ENCODE measurements around the gene PDS5A.

Gene PDS5A

GRCh38 chr4:39978378-39978775 is 666 bp upstream of the PDS5A start:
- no peak for DNase-seq
- no peaks in the 10 kb centered on the region for H3K36me3 ChIP-seq (replicated peaks; ENCODE audit: insufficient read depth, low read length)
- H3K9me3 ChIP-seq (replicated peaks; ENCODE audit: insufficient read depth, low read length): no peaks in the 10 kb centered on the region
- H3K79me2 ChIP-seq (ENCODE audit: low read length): peaks cover 39% of the 10 kb centered on the region
- H3F3A ChIP-seq (ENCODE audit: insufficient read depth, low read length): peaks cover 9% of the 10 kb centered on the region; the same call in 1 of the 2 replicates
- H2AFZ ChIP-seq (ENCODE audit: low read length): peak overlapping the region; percentile 96
- no peaks in the 10 kb centered on the region for H3K27me3 ChIP-seq (replicated peaks; ENCODE audit: insufficient read depth, low read length)
- H3K4me1 ChIP-seq (ENCODE audit: low read length): peaks cover 11% of the 10 kb centered on the region; the same call in 1 of the 2 replicates
- peak overlapping the region; percentile 45 for H3K4me3 ChIP-seq (ENCODE audit: low read length)
- H3K27ac ChIP-seq (ENCODE audit: low read length): no peak overlapping the region; the same call in 1 of the 2 replicates
- H3K4me2 ChIP-seq (ENCODE audit: low read depth, low read length): peak overlapping the region; percentile 78
- TF ChIP-seq CTCF (IDR thresholded peaks at IDR 0.05; ENCODE audit: low read length) (no peak), EZH2phosphoT487 (IDR thresholded peaks at IDR 0.05; ENCODE audit: low read length) (no peak), EZH2 (optimal IDR thresholded peaks at IDR 0.05; ENCODE audit: low read depth, low read length) (no peak)
- peak overlapping the region; percentile 52 for H3K9ac ChIP-seq (ENCODE audit: low read length)
- peaks cover 4% of the 10 kb centered on the region for H4K20me1 ChIP-seq (ENCODE audit: insufficient read depth, low read length)
- H3K9me2 ChIP-seq (replicated peaks; ENCODE audit: insufficient read depth, low read length): no peaks in the 10 kb centered on the region

GRCh38 chr4:39976945-39977488 is 694 bp downstream of the PDS5A start:
- Histone ChIP-seq H3K27ac (ENCODE audit: low read length) (peak overlapping the region; percentile 57; the same call in 1 of the 2 replicates), H3K9ac (ENCODE audit: low read length) (peak overlapping the region; percentile 94), H3K4me2 (ENCODE audit: low read depth, low read length) (peak overlapping the region; percentile 64; the same call in 1 of the 2 replicates), H3K4me1 (ENCODE audit: low read length) (peaks cover 11% of the 10 kb centered on the region; the same call in 1 of the 2 replicates), H3F3A (ENCODE audit: insufficient read depth, low read length) (peaks cover 9% of the 10 kb centered on the region; the same call in 1 of the 2 replicates), H3K79me2 (ENCODE audit: low read length) (peaks cover 52% of the 10 kb centered on the region), H3K4me3 (ENCODE audit: low read length) (peak overlapping the region; percentile 93), H4K20me1 (ENCODE audit: insufficient read depth, low read length) (peaks cover 4% of the 10 kb centered on the region), H3K27me3 (replicated peaks; ENCODE audit: insufficient read depth, low read length) (no peaks in the 10 kb centered on the region), H3K36me3 (replicated peaks; ENCODE audit: insufficient read depth, low read length) (no peaks in the 10 kb centered on the region; the same call in 1 of the 2 replicates), H3K9me3 (replicated peaks; ENCODE audit: insufficient read depth, low read length) (no peaks in the 10 kb centered on the region), H2AFZ (ENCODE audit: low read length) (peak overlapping the region; percentile 65), H3K9me2 (replicated peaks; ENCODE audit: insufficient read depth, low read length) (no peaks in the 10 kb centered on the region)
- peak; percentile 36 for DNase-seq
- no peak for TF ChIP-seq CTCF (IDR thresholded peaks at IDR 0.05; ENCODE audit: low read length)
- TF ChIP-seq EZH2 (optimal IDR thresholded peaks at IDR 0.05; ENCODE audit: low read depth, low read length): no peak
- TF ChIP-seq EZH2phosphoT487 (IDR thresholded peaks at IDR 0.05; ENCODE audit: low read length): no peak

GRCh38 chr4:39976141-39976944 is 1.4 kb downstream of the PDS5A start:
- peak overlapping the region; percentile 57; the same call in 1 of the 2 replicates for H3K27ac ChIP-seq (ENCODE audit: low read length)

More at GRCh38 chr4:39976141-39976944, 1.4 kb downstream of the PDS5A start:
- peak overlapping the region; percentile 93 for H3K4me3 ChIP-seq (ENCODE audit: low read length)
- no peaks in the 10 kb centered on the region for H3K9me3 ChIP-seq (replicated peaks; ENCODE audit: insufficient read depth, low read length)
- no peaks in the 10 kb centered on the region; the same call in 1 of the 2 replicates for H3K36me3 ChIP-seq (replicated peaks; ENCODE audit: insufficient read depth, low read length)
- H3K79me2 ChIP-seq (ENCODE audit: low read length): peaks cover 58% of the 10 kb centered on the region
- H3F3A ChIP-seq (ENCODE audit: insufficient read depth, low read length): peaks cover 9% of the 10 kb centered on the region; the same call in 1 of the 2 replicates
- peaks cover 4% of the 10 kb centered on the region for H4K20me1 ChIP-seq (ENCODE audit: insufficient read depth, low read length)
- TF ChIP-seq EZH2phosphoT487 (IDR thresholded peaks at IDR 0.05; ENCODE audit: low read length) (no peak), CTCF (IDR thresholded peaks at IDR 0.05; ENCODE audit: low read length) (peak; percentile 81)
- H3K9me2 ChIP-seq (replicated peaks; ENCODE audit: insufficient read depth, low read length): no peaks in the 10 kb centered on the region
- H2AFZ ChIP-seq (ENCODE audit: low read length): peak overlapping the region; percentile 65
- H3K4me2 ChIP-seq (ENCODE audit: low read depth, low read length): peak overlapping the region; percentile 64
- DNase-seq: peak; percentile 85
- H3K27me3 ChIP-seq (replicated peaks; ENCODE audit: insufficient read depth, low read length): no peaks in the 10 kb centered on the region
- peak overlapping the region; percentile 94 for H3K9ac ChIP-seq (ENCODE audit: low read length)
- peaks cover 11% of the 10 kb centered on the region; the same call in 1 of the 2 replicates for H3K4me1 ChIP-seq (ENCODE audit: low read length)

Data from MM.1S (cell line).